Vagina (tissue), 2 donors: ENCODE data around the gene FSD1.

Experiments used
- CTCF ChIP-seq, 3 experiments: fragments of 450-650 bp in 2 of 3; fragments of 200-600 bp in 1 of 3; sonication (generic) in 1 of 3; IDR thresholded peaks; one replicate each; pipeline ENCODE4 v1.5.1; 2017 to 2019; ENCODE audit warnings: antibody characterized with exemption in 3 of 3, mild to moderate bottlenecking in 2 of 3, moderate library complexity in 2 of 3
- POLR2A ChIP-seq, 2 donors: fragments of 450-650 bp; IDR thresholded peaks; one replicate each; pipeline ENCODE4 v1.6.1; 2017; ENCODE audit warnings: antibody characterized with exemption in 2 of 2, mild to moderate bottlenecking in 2 of 2, moderate library complexity in 2 of 2
- POLR2AphosphoS5 ChIP-seq, 2 donors: sonication (generic); formaldehyde crosslinking; IDR thresholded peaks; one replicate each; pipeline ENCODE4 v1.9.0; 2017; ENCODE audit warnings: antibody characterized with exemption in 2 of 2, mild to moderate bottlenecking in 2 of 2, low read depth in 1 of 2; ENCODE audit not compliant: insufficient read depth in 1 of 2

GRCh38 chr19:4366666-4367335, 62.4 kb downstream of the FSD1 start:
- TF ChIP-seq CTCF (IDR thresholded peaks at IDR 0.05) (no peak), POLR2A (IDR thresholded peaks at IDR 0.05) (no peak), POLR2AphosphoS5 (IDR thresholded peaks at IDR 0.05; ENCODE audit: insufficient read depth in 1 of 2, low read depth in 1 of 2) (no peak)
